SU-DHL-6 (cell line): ENCODE measurements around the gene ADM2.

ENCODE experiments used
- CTCF ChIP-seq: fragments of 200-600 bp; sonication (generic); IDR thresholded peaks from one replicate; pipeline ENCODE4 v1.5.1; 2017; ENCODE audit warnings: antibody characterized with exemption, mild to moderate bottlenecking, low read length, moderate library complexity; ENCODE audit not compliant: insufficient read depth, poor library complexity, severe bottlenecking
- EZH2phosphoT487 ChIP-seq: fragments of 200-600 bp; sonication (generic), shearing (Covaris generic); conservative IDR thresholded peaks from 2 replicates; pipeline ENCODE4 v1.6.1; 2018; ENCODE audit warnings: mild to moderate bottlenecking, antibody characterized with exemption, low read length, moderate library complexity, mixed read lengths

GRCh38 chr22:50455201-50455600 lies 26.1 kb upstream of the ADM2 start:
- no peak for TF ChIP-seq CTCF
- TF ChIP-seq EZH2phosphoT487, result no peak
